PC-9 (cell line): ENCODE results near the gene RIPOR2. TPM values are rescaled to one million over a fixed set of nuclear protein-coding genes. Genes with fewer than 3 reads are reported as not detected.

ENCODE experiments used
- BruUV-seq: library from RNA; stranded (reverse); fragments of 400-500 nt; replicated peaks from 2 replicates; lab custom pipeline; 2021; lab: Mats Ljungman, UMichigan
- CTCF ChIA-PET: fragments of 300-600 bp; sonication (Branson Sonifier 250); formaldehyde crosslinking; loops from one replicate; lab custom pipeline; 2022; ENCODE audit warnings: antibody characterized with exemption; lab: Charles Lee
- POLR2A ChIA-PET: fragments of 300-600 bp; sonication (Branson Sonifier 250); formaldehyde crosslinking; loops from one replicate; lab custom pipeline; 2022; ENCODE audit warnings: antibody characterized with exemption; ENCODE audit not compliant: unreplicated experiment; lab: Charles Lee
- DNase-seq, 2 experiments: peaks; one replicate each; pipeline versions ENCODE4 v3.0.0 to v3.0.0-alpha.2; 2015 to 2022; ENCODE audit warnings: mixed read lengths in 1 of 2
- H2AFZ ChIP-seq: fragments of 200-600 bp; sonication (generic); 2 replicates; pipeline ENCODE4 v1.8.1; 2017; ENCODE audit warnings: antibody characterized with exemption
- H3F3A ChIP-seq: fragments of 200-600 bp; sonication (generic); 2 replicates; pipeline ENCODE4 v1.8.1; 2017; ENCODE audit warnings: antibody characterized with exemption, mild to moderate bottlenecking, low read depth; ENCODE audit not compliant: insufficient read depth
- H3K27ac ChIP-seq: fragments of 200-600 bp; sonication (generic); 2 replicates; pipeline ENCODE4 v1.6.1; 2016; ENCODE audit warnings: mixed run types
- H3K27me3 ChIP-seq: fragments of 200-600 bp; sonication (generic); 2 replicates; pipeline ENCODE4 v1.6.1; 2016; ENCODE audit warnings: low read depth, mixed run types; ENCODE audit not compliant: insufficient read depth
- H3K36me3 ChIP-seq: fragments of 200-600 bp; sonication (generic); 2 replicates; pipeline ENCODE4 v1.6.1; 2016; ENCODE audit warnings: low read depth, mixed run types
- H3K4me1 ChIP-seq: fragments of 200-600 bp; sonication (generic); replicated peaks from 2 replicates; pipeline ENCODE4 v1.6.1; 2016; ENCODE audit warnings: mixed run types; ENCODE audit not compliant: insufficient read depth
- H3K4me2 ChIP-seq: fragments of 200-600 bp; sonication (generic); 2 replicates; pipeline ENCODE4 v1.6.1; 2017; ENCODE audit warnings: mixed run types
- H3K4me3 ChIP-seq: fragments of 200-600 bp; sonication (generic); 2 replicates; pipeline ENCODE4 v1.6.1; 2016; ENCODE audit warnings: mixed run types
- H3K79me2 ChIP-seq: fragments of 200-600 bp; sonication (generic); 2 replicates; pipeline ENCODE4 v1.6.1; 2017; ENCODE audit warnings: low read depth, mixed run types
- H3K9me2 ChIP-seq: fragments of 200-600 bp; sonication (generic); 2 replicates; pipeline ENCODE4 v1.8.1; 2017; ENCODE audit warnings: mild to moderate bottlenecking; ENCODE audit not compliant: insufficient read depth
- H3K9me3 ChIP-seq: fragments of 200-600 bp; sonication (generic); 2 replicates; pipeline ENCODE4 v1.8.1; 2016; ENCODE audit warnings: low read depth; ENCODE audit not compliant: insufficient read depth
- H4K20me1 ChIP-seq: fragments of 200-600 bp; sonication (generic); 2 replicates; pipeline ENCODE4 v1.8.1; 2017; ENCODE audit not compliant: insufficient read depth
- CTCF ChIP-seq: fragments of 200-600 bp; sonication (generic); conservative IDR thresholded peaks from 2 replicates; pipeline ENCODE4 v1.6.1; 2017; ENCODE audit warnings: mixed run types, antibody characterized with exemption, mild to moderate bottlenecking, moderate library complexity
- EZH2 ChIP-seq: fragments of 200-600 bp; sonication (generic); IDR thresholded peaks from 2 replicates; pipeline ENCODE4 v1.8.0; 2017; ENCODE audit warnings: antibody characterized with exemption, low read depth
- intact Hi-C: fragments of 100-400 bp; cut with micrococcal nuclease; formaldehyde crosslinking; loops from one replicate; pipeline ENCODE4 v1.10.0; 2022; ENCODE audit not compliant: unreplicated experiment
- total RNA-seq: library from RNA; stranded (reverse); gene quantifications from 2 replicates; pipeline ENCODE4 v1.2.3, GENCODE V29; 2021

Gene RIPOR2
- total RNA-seq, 1 experiment from 2014 or later, result 0.94 TPM

- BruUV-seq, result no TSS peak
- TF ChIP-seq CTCF, result no peak
- TF ChIP-seq EZH2, result no peak
- no peaks in the 10 kb centered on the region for H4K20me1 ChIP-seq
- no peaks in the 10 kb centered on the region for H3F3A ChIP-seq
- H3K9me2 ChIP-seq, result no peaks in the 10 kb centered on the region; the same call in 1 of the 2 replicates
- no peaks in the 10 kb centered on the region for H3K79me2 ChIP-seq
- H3K4me3 ChIP-seq, result peak overlapping the region; percentile 42; the same call in 1 of the 2 replicates
- H3K9me3 ChIP-seq, result no peaks in the 10 kb centered on the region
- peaks cover 21% of the 10 kb centered on the region for H3K27me3 ChIP-seq
- DNase-seq, result peak in 1 of 2 experiments; percentile 28
- intact Hi-C loops, result no loop called here
- H3K4me2 ChIP-seq, result peak overlapping the region; percentile 69
- POLR2A ChIA-PET, result no interaction called here
- H3K27ac ChIP-seq, result no peak overlapping the region
- CTCF ChIA-PET, result interaction anchor here (1.0 kb wide), 2 partner anchors 23 to 81 kb away, joined by 3 to 4 read pairs; no protein-coding TSS in a partner anchor
- H3K36me3 ChIP-seq, result no peaks in the 10 kb centered on the region
- H3K4me1 ChIP-seq, result peaks cover 15% of the 10 kb centered on the region; the same call in 1 of the 2 replicates
- H2AFZ ChIP-seq, result peak overlapping the region; percentile 66; the same call in 1 of the 2 replicates
These were observed 24.6 kb downstream of the RIPOR2 start for GRCh38 chr6:24910961-24911725.

DNA sequence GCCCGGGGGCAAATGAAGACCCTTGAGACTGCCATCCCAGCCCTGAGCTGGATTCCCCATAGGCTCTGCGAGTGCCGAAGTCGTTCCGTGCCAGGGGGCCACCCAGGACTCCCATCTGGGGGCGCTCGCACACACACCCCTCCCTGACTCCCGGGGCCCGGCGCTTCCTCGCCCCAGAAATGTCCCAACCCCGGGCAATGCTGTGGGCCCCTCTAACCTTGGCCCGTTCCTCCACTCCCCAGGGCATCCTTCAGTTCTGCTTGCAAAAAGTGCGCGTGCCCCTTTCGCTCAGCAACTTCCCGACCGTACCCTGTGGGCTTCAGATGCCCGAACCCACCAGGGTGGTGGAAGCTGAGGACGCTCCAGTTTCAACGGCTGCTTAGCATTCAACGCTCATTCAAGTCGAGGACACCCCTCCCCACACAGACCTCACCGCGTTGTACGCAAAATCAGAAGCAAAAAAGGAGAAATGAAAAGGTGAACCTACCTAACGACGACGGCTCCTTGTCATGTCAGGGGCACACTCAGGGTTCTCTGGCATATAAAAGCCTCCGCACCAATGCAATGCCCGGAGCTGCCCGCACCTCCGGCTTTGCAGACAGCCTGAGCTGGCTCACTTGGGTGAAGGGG is 25.3 kb downstream of the RIPOR2 start:
- Histone ChIP-seq H2AFZ (no peak overlapping the region), H3K27ac (no peak overlapping the region), H3K27me3 (peaks cover 21% of the 10 kb centered on the region), H3K79me2 (no peaks in the 10 kb centered on the region), H3K4me3 (peak overlapping the region; percentile 42; the same call in 1 of the 2 replicates), H3K9me2 (no peaks in the 10 kb centered on the region; the same call in 1 of the 2 replicates), H3F3A (no peaks in the 10 kb centered on the region), H3K36me3 (no peaks in the 10 kb centered on the region), H3K4me1 (peaks cover 15% of the 10 kb centered on the region; the same call in 1 of the 2 replicates), H3K4me2 (peak overlapping the region; percentile 69), H4K20me1 (no peaks in the 10 kb centered on the region), H3K9me3 (no peaks in the 10 kb centered on the region)
- no peak for DNase-seq
- no TSS peak for BruUV-seq
- TF ChIP-seq EZH2, result no peak
- no peak for TF ChIP-seq CTCF
- intact Hi-C loops, result no loop called here
- ChIA-PET CTCF (interaction anchor here (1.0 kb wide), 1 partner anchor 82 kb away, joined by 3 read pairs; no protein-coding TSS in a partner anchor), POLR2A (interaction anchor here (0.5 kb wide), 1 partner anchor 19 kb away, joined by 7 read pairs; no protein-coding TSS in a partner anchor)

- H2AFZ ChIP-seq, result no peak overlapping the region
- no peaks in the 10 kb centered on the region for H3F3A ChIP-seq
- POLR2A ChIA-PET, result no interaction called here
- H3K4me1 ChIP-seq, result peaks cover 15% of the 10 kb centered on the region; the same call in 1 of the 2 replicates
- no TSS peak for BruUV-seq
- no peak overlapping the region for H3K27ac ChIP-seq
- TF ChIP-seq EZH2, result no peak
- no peak for TF ChIP-seq CTCF
- H3K9me2 ChIP-seq, result no peaks in the 10 kb centered on the region
- DNase-seq, result no peak
- no peaks in the 10 kb centered on the region for H3K9me3 ChIP-seq
- no peak overlapping the region for H3K4me3 ChIP-seq
- H3K36me3 ChIP-seq, result no peaks in the 10 kb centered on the region
- CTCF ChIA-PET, result no interaction called here
- H4K20me1 ChIP-seq, result no peaks in the 10 kb centered on the region
- H3K27me3 ChIP-seq, result peaks cover 21% of the 10 kb centered on the region
- no peaks in the 10 kb centered on the region for H3K79me2 ChIP-seq
- intact Hi-C loops, result no loop called here
- no peak overlapping the region for H3K4me2 ChIP-seq
These were observed 26.2 kb downstream of the RIPOR2 start for GRCh38 chr6:24909241-24910216.
